GDM1 (cell line): ENCODE data around the gene BTLA.
"Not testable (repeated sequence)": the region's sequence is repeated elsewhere in the genome, so short reads cannot be mapped to it uniquely, and the experiment has no call there.

ENCODE experiments used
- DNase-seq: peaks from one replicate; lab custom pipeline; 2025; lab: John Stamatoyannopoulos, UW

Gene BTLA

DNA sequence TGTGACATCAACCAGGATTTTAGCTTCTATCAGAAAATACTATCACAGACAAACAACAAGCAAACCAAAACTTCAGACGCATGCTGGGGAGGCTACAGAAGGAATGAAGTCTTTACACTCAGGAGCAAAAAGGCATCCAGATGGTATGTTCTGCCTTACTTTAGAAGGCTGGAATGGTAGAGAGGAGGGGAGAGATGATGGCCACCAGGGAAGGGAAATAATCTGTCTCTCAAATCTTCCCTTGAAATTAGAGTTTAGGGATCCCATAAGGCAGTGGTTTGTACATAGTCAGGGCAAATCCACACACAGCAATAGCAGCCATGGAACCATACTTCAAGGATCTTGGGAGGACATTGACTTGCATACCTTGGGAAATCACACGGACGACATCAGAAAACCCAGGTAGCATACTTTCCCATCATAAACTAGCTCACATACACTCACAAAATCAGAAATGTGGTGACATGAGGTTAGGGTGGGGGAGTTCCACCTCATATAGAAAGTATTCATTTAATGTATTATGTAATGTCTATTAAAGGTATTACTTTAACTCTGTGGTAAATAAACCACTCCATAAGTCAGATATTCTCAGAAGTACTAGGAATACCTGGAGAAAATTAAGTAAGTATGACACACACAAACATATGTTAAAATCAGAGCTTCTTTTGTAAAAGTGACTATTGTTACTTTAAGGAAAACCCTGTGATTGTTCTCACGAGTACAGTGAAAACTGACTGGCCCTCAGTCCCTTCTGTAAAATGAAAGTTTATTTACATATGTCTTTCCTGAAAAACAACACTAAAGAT is 9.4 kb downstream of the BTLA start:
- no peak for DNase-seq

GRCh38 chr3:112486811-112487505 is 12.3 kb downstream of the BTLA start:
- no peak for DNase-seq

DNA sequence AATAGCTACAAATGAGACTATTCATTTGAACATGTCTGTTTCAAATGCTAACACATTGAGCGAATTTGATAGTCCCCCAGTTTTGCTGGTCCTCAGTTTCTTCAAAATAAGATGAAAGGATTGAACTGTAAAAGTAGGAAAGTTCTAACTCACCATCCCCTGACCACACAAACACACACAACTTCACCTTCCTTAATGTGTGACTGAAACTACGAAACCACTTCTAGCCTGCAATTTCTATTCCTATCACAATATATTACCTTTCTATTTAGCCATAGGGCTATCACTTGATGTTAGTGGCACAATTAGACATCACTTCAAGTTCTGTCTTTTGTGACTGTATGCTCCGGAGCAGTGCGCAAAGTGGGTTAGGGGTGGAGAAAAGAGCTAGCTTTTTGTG is 14.9 kb downstream of the BTLA start:
- DNase-seq: no peak

GRCh38 chr3:112482675-112483074 is 16.6 kb downstream of the BTLA start:
- DNase-seq: no peak

- no peak for DNase-seq
Measured at GRCh38 chr3:112481302-112481721, 18.0 kb downstream of the BTLA start.

DNA sequence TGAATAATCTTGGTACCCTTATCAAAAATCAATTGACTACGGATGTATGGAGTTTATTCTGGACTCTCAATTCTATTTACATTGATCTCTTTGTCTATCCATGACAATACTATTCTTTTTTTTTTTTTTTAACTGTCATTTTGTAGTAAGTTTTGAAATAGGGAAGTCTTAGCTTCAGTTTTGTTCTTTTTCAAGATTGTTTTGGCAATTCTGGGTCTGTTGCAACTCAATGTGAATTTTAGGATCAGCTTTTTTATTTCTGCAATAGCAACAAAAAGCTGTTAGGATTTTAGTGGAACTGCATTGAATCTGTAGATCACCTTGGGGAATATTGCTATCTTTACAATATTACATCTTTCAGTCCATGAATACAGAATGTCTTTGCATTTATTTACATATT is 21.4 kb downstream of the BTLA start:
- no peak for DNase-seq

GRCh38 chr3:112476346-112476745 is 22.9 kb downstream of the BTLA start:
- no peak for DNase-seq

DNA sequence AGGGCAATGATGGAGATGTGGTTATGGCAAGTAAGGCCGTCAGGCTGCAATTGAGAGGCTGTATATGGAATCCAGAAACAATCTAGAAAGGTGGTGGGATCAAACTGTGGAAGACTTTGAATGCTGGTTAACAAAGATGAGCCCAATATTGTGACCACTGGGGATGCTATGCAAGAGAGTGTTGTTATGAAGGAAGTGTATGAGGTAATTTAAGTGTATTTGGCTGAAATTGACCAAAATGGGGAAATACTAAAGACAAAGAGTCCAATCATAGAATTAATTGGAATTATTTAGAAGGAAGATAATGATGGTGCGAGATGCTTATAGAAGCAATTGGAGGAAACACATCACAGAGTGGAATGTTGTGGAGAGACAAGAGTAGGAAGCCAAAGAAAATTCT is 24.5 kb downstream of the BTLA start:
- DNase-seq: no peak

GRCh38 chr3:112472691-112473090 is 26.6 kb downstream of the BTLA start:
- DNase-seq: no peak

DNA sequence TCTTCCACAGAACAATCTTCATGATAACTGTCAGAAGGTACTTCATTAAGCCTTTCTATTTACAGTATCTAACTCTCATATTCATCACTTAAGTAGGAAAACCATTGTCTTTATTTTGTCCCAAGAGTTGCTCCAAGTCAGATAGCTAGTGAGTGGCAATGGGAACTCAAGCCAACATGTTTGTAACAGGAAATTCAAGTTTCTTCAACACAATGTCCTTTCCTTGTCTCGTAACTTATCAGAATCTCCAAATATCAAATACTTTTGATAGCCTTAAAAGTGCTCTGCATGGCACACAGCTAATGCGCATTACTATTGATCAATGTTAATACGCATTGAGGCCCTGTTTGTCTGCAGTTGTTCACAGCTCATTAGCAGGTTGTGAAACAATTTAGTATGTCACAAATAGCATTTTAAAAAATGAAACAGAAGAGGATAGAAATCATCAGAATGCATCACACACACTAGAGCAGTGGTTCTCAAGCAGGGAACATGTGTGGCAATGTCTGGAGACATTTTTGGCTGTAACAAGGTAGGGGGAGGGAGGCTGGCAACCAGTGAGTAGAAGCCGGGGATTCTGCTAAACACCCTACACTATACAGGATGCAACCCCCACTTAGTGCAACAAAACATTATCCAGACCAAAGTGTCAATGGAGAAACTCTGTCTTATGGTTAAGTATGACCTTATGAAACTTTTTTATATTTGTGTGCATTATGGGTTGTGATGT is 27.5 kb downstream of the BTLA start:
- DNase-seq: no peak

- DNase-seq: no peak
Measured at GRCh38 chr3:112470788-112471187, 28.5 kb downstream of the BTLA start.

- DNase-seq: no peak
Measured at GRCh38 chr3:112469671-112470070, 29.6 kb downstream of the BTLA start.

DNA sequence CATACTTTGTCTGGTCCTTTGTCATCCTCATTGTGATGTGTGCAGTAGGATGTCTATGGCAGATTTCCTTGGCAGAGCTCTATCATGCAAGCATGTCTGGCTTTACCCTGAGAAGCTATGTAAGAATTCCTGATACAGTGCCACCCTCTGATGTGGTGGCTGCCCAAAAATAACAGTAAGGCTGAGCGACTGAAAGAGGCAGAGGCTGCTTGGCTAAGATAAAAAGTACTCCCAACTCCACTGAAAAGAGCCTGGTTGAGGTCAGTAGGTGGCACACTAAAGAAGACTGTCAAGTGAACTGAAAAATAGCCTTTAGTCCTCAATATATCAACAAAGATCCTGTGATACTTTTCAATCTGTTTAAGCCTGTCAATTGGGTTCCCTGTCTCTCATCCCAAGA is 31.7 kb downstream of the BTLA start:
- no peak for DNase-seq

DNA sequence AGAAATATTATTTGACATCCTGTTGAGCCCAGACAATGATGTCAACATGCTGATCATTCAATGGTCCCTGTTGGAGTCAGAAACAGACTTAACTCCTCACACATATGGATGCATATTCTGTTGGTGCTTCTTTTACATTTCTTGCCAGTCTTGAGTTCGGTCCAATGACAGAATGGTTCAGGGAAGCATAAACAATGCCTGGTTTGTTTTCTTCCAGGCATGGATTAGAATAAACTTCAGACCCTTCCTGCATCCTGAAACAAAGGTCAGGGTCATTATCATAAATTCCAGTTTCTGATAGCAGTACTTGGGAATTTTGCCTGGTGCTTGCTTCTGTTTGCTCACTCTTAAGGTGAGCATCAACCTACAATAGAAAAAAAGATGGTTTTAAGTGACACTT is 33.3 kb downstream of the BTLA start:
- no peak for DNase-seq

DNA sequence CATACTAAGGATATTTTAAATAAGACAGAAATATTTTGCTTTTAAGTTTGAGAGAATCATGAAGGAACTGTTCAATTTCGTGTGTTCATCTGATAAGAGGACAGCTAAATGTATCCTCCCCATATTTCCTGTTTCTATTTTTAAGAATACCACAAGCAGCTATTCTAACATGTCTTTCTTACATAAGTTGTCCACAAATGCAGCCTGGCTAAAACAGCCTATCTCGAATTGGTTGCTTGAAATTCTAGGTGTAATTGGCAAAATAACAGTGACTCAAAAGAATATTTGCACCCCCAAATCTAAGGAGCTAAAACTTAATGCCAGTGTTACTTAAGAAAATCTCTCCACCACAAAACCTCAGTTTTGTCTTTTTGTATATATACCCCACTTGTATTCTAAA is 35.0 kb downstream of the BTLA start:
- peak; percentile 31 for DNase-seq

DNA sequence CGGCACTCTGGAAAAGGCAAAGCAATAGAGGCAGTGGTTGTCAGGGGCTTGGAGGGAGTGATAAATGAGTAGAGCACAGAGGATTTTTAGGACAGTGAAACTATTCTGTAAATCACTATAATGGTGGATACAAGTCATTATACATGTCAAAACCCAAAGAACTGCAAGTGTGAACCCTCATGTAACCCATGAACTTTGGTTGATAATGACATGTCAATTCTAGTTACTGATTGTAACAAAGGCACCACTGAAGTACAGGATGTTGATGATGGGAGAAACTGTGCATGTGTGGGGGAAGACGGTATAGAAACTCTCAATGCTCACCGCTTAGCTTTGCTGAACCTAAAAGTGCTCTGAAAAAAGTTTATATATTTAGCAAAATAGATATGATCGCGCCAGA is 36.0 kb downstream of the BTLA start:
- DNase-seq: no peak

DNA sequence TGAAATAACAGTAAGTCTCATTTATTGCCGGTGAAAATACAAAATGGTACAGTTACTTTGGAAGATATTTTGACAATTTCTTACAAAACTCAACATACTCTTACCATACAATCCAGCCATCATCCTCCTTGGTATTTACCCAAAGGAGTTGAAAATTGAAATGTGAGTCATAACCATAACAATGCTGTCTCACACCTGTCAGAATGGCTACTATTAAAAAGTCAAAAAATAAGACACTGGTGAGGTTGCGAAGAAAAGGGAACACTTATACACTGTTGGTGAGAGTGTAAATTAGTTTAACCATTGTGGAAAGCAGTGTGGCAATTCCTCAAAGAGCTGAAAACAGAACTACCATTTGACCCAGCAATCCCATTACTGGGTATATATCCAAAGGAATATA is 37.5 kb downstream of the BTLA start:
- not testable (repeated sequence) for DNase-seq

GRCh38 chr3:112460519-112461195 is 38.6 kb downstream of the BTLA start:
- DNase-seq: no peak

DNA sequence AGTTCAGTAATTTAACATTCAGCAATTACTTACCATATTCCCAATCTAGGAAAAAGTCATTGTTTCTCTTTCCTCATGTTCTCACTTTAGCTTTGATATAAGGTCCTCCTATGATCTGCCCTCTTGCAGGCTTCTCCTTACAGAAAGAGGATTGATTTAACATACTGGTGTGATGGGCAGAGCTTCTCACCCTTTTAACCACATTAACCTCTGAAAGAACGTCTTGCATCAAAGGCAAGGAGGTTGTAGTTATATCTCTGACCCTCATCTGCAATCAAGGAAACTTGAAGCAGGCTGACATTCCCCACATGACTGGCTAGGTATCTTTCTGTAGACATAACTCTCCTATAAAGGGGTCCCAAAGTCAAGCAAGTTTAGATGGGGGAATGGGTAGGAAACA is 39.5 kb downstream of the BTLA start:
- no peak for DNase-seq

GRCh38 chr3:112456147-112456546 is 43.1 kb downstream of the BTLA start:
- no peak for DNase-seq

DNA sequence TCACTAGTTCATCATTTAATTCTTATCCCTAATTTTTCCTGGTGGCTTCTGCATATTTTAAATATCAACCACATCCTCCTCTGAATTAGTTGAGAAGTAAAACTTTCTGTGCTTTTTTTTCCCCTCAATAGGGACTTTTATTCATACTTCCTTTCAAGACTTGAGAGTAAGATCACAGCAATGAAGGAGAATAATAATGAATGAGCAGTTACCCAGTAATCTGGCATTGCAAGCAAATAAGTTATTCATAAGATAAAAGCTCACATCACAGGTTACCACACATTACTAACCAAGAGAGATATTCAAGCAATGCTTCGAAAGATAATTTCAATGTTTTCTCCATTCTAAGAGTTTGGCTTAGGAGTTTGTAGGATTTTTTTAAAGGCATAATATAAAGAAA is 50.3 kb downstream of the BTLA start:
- no peak for DNase-seq

DNA sequence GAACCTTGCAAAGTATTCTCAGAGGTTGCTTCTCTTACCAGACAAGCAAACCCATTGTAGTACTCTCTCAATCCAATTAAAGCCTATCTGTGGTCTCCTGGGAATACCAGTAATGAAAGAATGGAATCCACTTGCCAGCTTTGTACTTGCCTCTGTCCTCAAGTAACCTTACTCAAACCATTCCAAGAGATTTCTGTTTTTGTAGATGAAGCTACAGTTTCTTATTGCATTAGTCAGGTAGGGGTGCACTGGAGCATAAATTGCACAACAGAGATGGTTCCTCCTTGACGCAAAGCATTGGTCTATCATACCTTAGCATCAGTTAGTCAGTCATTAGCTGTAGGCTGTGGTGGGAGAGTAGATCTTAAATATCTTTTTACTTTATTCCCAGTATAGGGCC is 52.9 kb downstream of the BTLA start:
- no peak for DNase-seq
